PC-9 (cell line): ENCODE results near the gene PSMD3. TPM values are rescaled to one million over a fixed set of nuclear protein-coding genes. Genes with fewer than 3 reads are reported as not detected.

Experiments used
- Bru-seq: library from RNA; stranded (reverse); fragments of 400-500 nt; gene quantifications from one replicate; lab custom pipeline; 2021; lab: Mats Ljungman, UMichigan
- BruChase-seq, 2 experiments: library from RNA; stranded (reverse); fragments of 400-500 nt; gene quantifications; one replicate each; lab custom pipeline; 2021; lab: Mats Ljungman, UMichigan
- BruUV-seq: library from RNA; stranded (reverse); fragments of 400-500 nt; replicated peaks from 2 replicates; lab custom pipeline; 2021; lab: Mats Ljungman, UMichigan
- CTCF ChIA-PET: fragments of 300-600 bp; sonication (Branson Sonifier 250); formaldehyde crosslinking; loops from one replicate; lab custom pipeline; 2022; ENCODE audit warnings: antibody characterized with exemption; lab: Charles Lee
- POLR2A ChIA-PET: fragments of 300-600 bp; sonication (Branson Sonifier 250); formaldehyde crosslinking; loops from one replicate; lab custom pipeline; 2022; ENCODE audit warnings: antibody characterized with exemption; ENCODE audit not compliant: unreplicated experiment; lab: Charles Lee
- DNase-seq, 2 experiments: peaks; one replicate each; pipeline versions ENCODE4 v3.0.0 to v3.0.0-alpha.2; 2015 to 2022; ENCODE audit warnings: mixed read lengths in 1 of 2
- H2AFZ ChIP-seq: fragments of 200-600 bp; sonication (generic); 2 replicates; pipeline ENCODE4 v1.8.1; 2017; ENCODE audit warnings: antibody characterized with exemption
- H3F3A ChIP-seq: fragments of 200-600 bp; sonication (generic); 2 replicates; pipeline ENCODE4 v1.8.1; 2017; ENCODE audit warnings: antibody characterized with exemption, mild to moderate bottlenecking, low read depth; ENCODE audit not compliant: insufficient read depth
- H3K27ac ChIP-seq: fragments of 200-600 bp; sonication (generic); 2 replicates; pipeline ENCODE4 v1.6.1; 2016; ENCODE audit warnings: mixed run types
- H3K27me3 ChIP-seq: fragments of 200-600 bp; sonication (generic); 2 replicates; pipeline ENCODE4 v1.6.1; 2016; ENCODE audit warnings: low read depth, mixed run types; ENCODE audit not compliant: insufficient read depth
- H3K36me3 ChIP-seq: fragments of 200-600 bp; sonication (generic); 2 replicates; pipeline ENCODE4 v1.6.1; 2016; ENCODE audit warnings: low read depth, mixed run types
- H3K4me1 ChIP-seq: fragments of 200-600 bp; sonication (generic); replicated peaks from 2 replicates; pipeline ENCODE4 v1.6.1; 2016; ENCODE audit warnings: mixed run types; ENCODE audit not compliant: insufficient read depth
- H3K4me2 ChIP-seq: fragments of 200-600 bp; sonication (generic); 2 replicates; pipeline ENCODE4 v1.6.1; 2017; ENCODE audit warnings: mixed run types
- H3K4me3 ChIP-seq: fragments of 200-600 bp; sonication (generic); 2 replicates; pipeline ENCODE4 v1.6.1; 2016; ENCODE audit warnings: mixed run types
- H3K79me2 ChIP-seq: fragments of 200-600 bp; sonication (generic); 2 replicates; pipeline ENCODE4 v1.6.1; 2017; ENCODE audit warnings: low read depth, mixed run types
- H3K9me2 ChIP-seq: fragments of 200-600 bp; sonication (generic); 2 replicates; pipeline ENCODE4 v1.8.1; 2017; ENCODE audit warnings: mild to moderate bottlenecking; ENCODE audit not compliant: insufficient read depth
- H3K9me3 ChIP-seq: fragments of 200-600 bp; sonication (generic); 2 replicates; pipeline ENCODE4 v1.8.1; 2016; ENCODE audit warnings: low read depth; ENCODE audit not compliant: insufficient read depth
- H4K20me1 ChIP-seq: fragments of 200-600 bp; sonication (generic); 2 replicates; pipeline ENCODE4 v1.8.1; 2017; ENCODE audit not compliant: insufficient read depth
- EZH2 ChIP-seq: fragments of 200-600 bp; sonication (generic); IDR thresholded peaks from 2 replicates; pipeline ENCODE4 v1.8.0; 2017; ENCODE audit warnings: antibody characterized with exemption, low read depth
- intact Hi-C: fragments of 100-400 bp; cut with micrococcal nuclease; formaldehyde crosslinking; loops from one replicate; pipeline ENCODE4 v1.10.0; 2022; ENCODE audit not compliant: unreplicated experiment
- long read RNA-seq: library from polyadenylated mRNA; stranded (forward); transcript quantifications from one replicate; pipeline ENCODE4 v2.0.0, GENCODE V29; 2022
- total RNA-seq: library from RNA; stranded (reverse); gene quantifications from 2 replicates; pipeline ENCODE4 v1.2.3, GENCODE V29; 2021
- TF ChIP-seq, protein P1 (sequence below): fragments of 200-600 bp; sonication (generic); conservative IDR thresholded peaks from 2 replicates; pipeline ENCODE4 v1.6.1; 2017; ENCODE audit warnings: mixed run types, antibody characterized with exemption, mild to moderate bottlenecking, moderate library complexity

Gene PSMD3
- 93.2 and 130 TPM in 2 replicates for total RNA-seq
- percentile 83 among the genes with signal in this experiment for Bru-seq, nascent RNA
- BruChase-seq, experiment 1, labeled RNA remaining after a 2-hour chase: percentile 71 among the genes with signal in this experiment
- BruChase-seq, experiment 2, labeled RNA remaining after a 6-hour chase: percentile 92 among the genes with signal in this experiment
- long read RNA-seq, transcript PSMD3-201 (12 exons, 2,158 nt): major isoform, 72 of 116 reads
- long read RNA-seq, partial matches to known transcripts: 15 of 116 reads
- long read RNA-seq, other reads (novel, unspliced or antisense): 29 of 116 reads

DNA sequence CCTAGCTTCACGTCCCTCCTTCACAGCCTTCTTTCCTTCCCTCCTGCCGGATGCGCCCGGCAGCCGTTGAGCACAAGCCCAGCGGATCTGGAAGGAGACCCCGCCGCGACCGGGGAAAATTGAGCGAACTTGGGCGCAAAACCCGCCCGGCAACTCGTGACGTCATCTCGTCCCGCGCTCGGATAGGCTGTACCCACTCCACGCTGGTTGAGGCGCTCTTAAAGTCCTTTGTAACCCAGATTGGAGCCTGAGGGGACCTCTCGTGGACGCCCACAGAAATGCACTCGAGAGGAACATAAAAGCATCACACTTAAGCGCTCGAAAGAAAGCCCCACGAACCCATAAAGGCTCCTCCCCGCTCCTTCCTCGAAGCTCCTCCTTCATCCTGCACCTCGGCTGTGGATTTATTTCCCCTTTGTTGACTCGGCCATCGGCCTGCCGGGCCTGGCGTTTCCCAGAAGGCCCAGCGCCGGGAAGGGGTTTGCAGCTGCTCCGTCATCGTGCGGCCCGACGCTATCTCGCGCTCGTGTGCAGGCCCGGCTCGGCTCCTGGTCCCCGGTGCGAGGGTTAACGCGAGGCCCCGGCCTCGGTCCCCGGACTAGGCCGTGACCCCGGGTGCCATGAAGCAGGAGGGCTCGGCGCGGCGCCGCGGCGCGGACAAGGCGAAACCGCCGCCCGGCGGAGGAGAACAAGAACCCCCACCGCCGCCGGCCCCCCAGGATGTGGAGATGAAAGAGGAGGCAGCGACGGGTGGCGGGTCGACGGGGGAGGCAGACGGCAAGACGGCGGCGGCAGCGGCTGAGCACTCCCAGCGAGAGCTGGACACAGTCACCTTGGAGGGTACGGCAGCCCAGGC lies at the start of gene PSMD3:
Gene PSMD3 (plus strand): TSS at position 457 of the 856 bp plus-strand sequence. CDS start 164 bp downstream, at position 621.
- ChIA-PET CTCF (interaction anchor here (0.5 to 1.5 kb wide), 9 partner anchors 22 to 396 kb away, joined by 3 to 13 read pairs (median 4); partner anchors contain the start of gene GSDMB), POLR2A (interaction anchor here (0.6 to 0.9 kb wide), 5 partner anchors 41 to 781 kb away, joined by 3 to 5 read pairs (median 3); partner anchors contain the start of genes RPL19 and WIPF2)
- Histone ChIP-seq H3K4me3 (peak within 1 kb of the TSS; percentile 100), H3K9me2 (no peaks in the 10 kb centered on the region), H3K79me2 (peaks cover 31% of the 10 kb centered on the region), H3K4me2 (peak within 1 kb of the TSS; percentile 97), H3F3A (no peaks in the 10 kb centered on the region), H3K4me1 (peaks cover 15% of the 10 kb centered on the region), H3K36me3 (peaks cover 10% of the 10 kb centered on the region; the same call in 1 of the 2 replicates), H3K27ac (peak within 1 kb of the TSS; percentile 57), H4K20me1 (peaks cover 28% of the 10 kb centered on the region), H3K27me3 (no peaks in the 10 kb centered on the region), H3K9me3 (no peaks in the 10 kb centered on the region), H2AFZ (peak within 1 kb of the TSS; percentile 95)
- TF ChIP-seq, protein P1, sequence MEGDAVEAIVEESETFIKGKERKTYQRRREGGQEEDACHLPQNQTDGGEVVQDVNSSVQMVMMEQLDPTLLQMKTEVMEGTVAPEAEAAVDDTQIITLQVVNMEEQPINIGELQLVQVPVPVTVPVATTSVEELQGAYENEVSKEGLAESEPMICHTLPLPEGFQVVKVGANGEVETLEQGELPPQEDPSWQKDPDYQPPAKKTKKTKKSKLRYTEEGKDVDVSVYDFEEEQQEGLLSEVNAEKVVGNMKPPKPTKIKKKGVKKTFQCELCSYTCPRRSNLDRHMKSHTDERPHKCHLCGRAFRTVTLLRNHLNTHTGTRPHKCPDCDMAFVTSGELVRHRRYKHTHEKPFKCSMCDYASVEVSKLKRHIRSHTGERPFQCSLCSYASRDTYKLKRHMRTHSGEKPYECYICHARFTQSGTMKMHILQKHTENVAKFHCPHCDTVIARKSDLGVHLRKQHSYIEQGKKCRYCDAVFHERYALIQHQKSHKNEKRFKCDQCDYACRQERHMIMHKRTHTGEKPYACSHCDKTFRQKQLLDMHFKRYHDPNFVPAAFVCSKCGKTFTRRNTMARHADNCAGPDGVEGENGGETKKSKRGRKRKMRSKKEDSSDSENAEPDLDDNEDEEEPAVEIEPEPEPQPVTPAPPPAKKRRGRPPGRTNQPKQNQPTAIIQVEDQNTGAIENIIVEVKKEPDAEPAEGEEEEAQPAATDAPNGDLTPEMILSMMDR: peak; percentile 69
- no peak for TF ChIP-seq EZH2
- DNase-seq: peak; percentile 97 to 98
- BruUV-seq: TSS peak; percentile 48
- intact Hi-C loops: loop anchor here (1.0 to 10.0 kb wide), 7 partner anchors 21 to 436 kb away; partner anchors contain the start of gene MIEN1

- Histone ChIP-seq H3K4me3 (no peak overlapping the region), H3K36me3 (no peaks in the 10 kb centered on the region), H3K27me3 (no peaks in the 10 kb centered on the region), H3K4me1 (peaks cover 12% of the 10 kb centered on the region), H3F3A (peaks cover 17% of the 10 kb centered on the region), H4K20me1 (peaks cover 4% of the 10 kb centered on the region; the same call in 1 of the 2 replicates), H3K4me2 (no peak overlapping the region), H2AFZ (no peak overlapping the region), H3K9me2 (no peaks in the 10 kb centered on the region), H3K79me2 (no peaks in the 10 kb centered on the region), H3K27ac (no peak overlapping the region), H3K9me3 (no peaks in the 10 kb centered on the region)
- intact Hi-C loops: no loop called here
- ChIA-PET CTCF (no interaction called here), POLR2A (no interaction called here)
- no TSS peak for BruUV-seq
- no peak for DNase-seq
- TF ChIP-seq, protein P1: no peak
- TF ChIP-seq EZH2: no peak
These were observed 46.7 kb upstream of the PSMD3 start for GRCh38 chr17:39933912-39934311.

- no TSS peak for BruUV-seq
- Histone ChIP-seq H3K36me3 (no peaks in the 10 kb centered on the region), H3K79me2 (no peaks in the 10 kb centered on the region), H3K9me2 (no peaks in the 10 kb centered on the region), H3K4me2 (no peak overlapping the region), H4K20me1 (peaks cover 4% of the 10 kb centered on the region; the same call in 1 of the 2 replicates), H2AFZ (no peak overlapping the region), H3K27me3 (no peaks in the 10 kb centered on the region), H3K4me1 (peaks cover 9% of the 10 kb centered on the region), H3K27ac (no peak overlapping the region), H3K9me3 (no peaks in the 10 kb centered on the region), H3K4me3 (no peak overlapping the region), H3F3A (peaks cover 14% of the 10 kb centered on the region)
- intact Hi-C loops: no loop called here
- no peak for DNase-seq
- ChIA-PET CTCF (no interaction called here), POLR2A (interaction anchor here (0.6 kb wide), 1 partner anchor 30 kb away, joined by 3 read pairs; no protein-coding TSS in a partner anchor)
- TF ChIP-seq, protein P1: no peak
- no peak for TF ChIP-seq EZH2
These were observed 46.3 kb upstream of the PSMD3 start for GRCh38 chr17:39934324-39934723.
